Activated CD4-positive, alpha-beta T cell treated with anti-CD3 and anti-CD28 coated beads for 36 hours (primary cell): ENCODE results near the gene PLN. TPM values are rescaled to one million over a fixed set of nuclear protein-coding genes. Genes with fewer than 3 reads are reported as not detected.

Experiments used
- ATAC-seq: fragments of 200-7000 bp; cut with Tn5 transposase; one replicate; pipeline ENCODE4 v1.10.0; 2021; ENCODE audit warnings: mild to moderate bottlenecking, moderate library complexity
- CTCF ChIA-PET: fragments of 350-600 bp; sonication (Branson Sonifier 250); formaldehyde crosslinking; loops from one replicate; lab custom pipeline; 2021; ENCODE audit warnings: antibody characterized with exemption; lab: Charles Lee
- POLR2A ChIA-PET: fragments of 350-600 bp; sonication (Branson Sonifier 250); formaldehyde crosslinking; loops from one replicate; lab custom pipeline; 2021; ENCODE audit warnings: antibody characterized with exemption, inconsistent platforms; lab: Charles Lee
- DNase-seq: peaks from one replicate; pipeline ENCODE4 v3.0.0-alpha.2; 2020
- H3K27ac Mint-ChIP-seq: one replicate; pipeline ENCODE4 v1.8.0; 2021; ENCODE audit warnings: mixed read lengths
- H3K27me3 Mint-ChIP-seq: one replicate; pipeline ENCODE4 v1.8.0; 2021; ENCODE audit warnings: mixed read lengths
- H3K36me3 Mint-ChIP-seq: one replicate; pipeline ENCODE4 v1.8.0; 2021; ENCODE audit warnings: low read depth, mixed read lengths
- H3K4me1 Mint-ChIP-seq: one replicate; pipeline ENCODE4 v1.8.0; 2021; ENCODE audit warnings: mixed read lengths
- H3K4me3 Mint-ChIP-seq: one replicate; pipeline ENCODE4 v1.8.0; 2021; ENCODE audit warnings: mild to moderate bottlenecking, moderate library complexity, mixed read lengths
- H3K9me3 Mint-ChIP-seq: one replicate; pipeline ENCODE4 v1.8.0; 2021; ENCODE audit warnings: low read depth, mixed read lengths
- intact Hi-C, 2 experiments: fragments of 100-400 bp; cut with DNase I in 1 of 2; cut with micrococcal nuclease in 1 of 2; formaldehyde crosslinking; loops; one replicate each; pipeline versions ENCODE4 v1.14.2 to v1.15.1; 2022 to 2024; cut with DNase I, micrococcal nuclease
- total RNA-seq, 2 experiments: library from RNA; stranded (reverse); gene quantifications; one replicate each; pipeline ENCODE4 v1.2.3, GENCODE V29; 2021

Gene PLN
- total RNA-seq, 2 experiments from 2014 or later, result not detected

GRCh38 chr6:118537574-118537973, 10.5 kb upstream of the PLN start:
- intact Hi-C loops, result no loop called here
- H3K9me3 Mint-ChIP-seq, result peaks cover 1% of the 10 kb centered on the region
- CTCF ChIA-PET, result interaction anchor here (1.4 kb wide), 1 partner anchor 14 kb away, joined by 4 read pairs; no protein-coding TSS in a partner anchor

GRCh38 chr6:118542184-118542952, 5.7 kb upstream of the PLN start:
- CTCF ChIA-PET, result interaction anchor here (0.6 to 1.3 kb wide), 4 partner anchors 12 to 351 kb away, joined by 3 to 4 read pairs (median 3); no protein-coding TSS in a partner anchor
- ATAC-seq (no peak), DNase-seq (no peak)
- POLR2A ChIA-PET, result no interaction called here
- peaks cover 13% of the 10 kb centered on the region for H3K36me3 Mint-ChIP-seq
- no peak overlapping the region for H3K27ac Mint-ChIP-seq
- H3K4me1 Mint-ChIP-seq, result peaks cover 33% of the 10 kb centered on the region
- H3K4me3 Mint-ChIP-seq, result no peak overlapping the region
- intact Hi-C loops, result no loop called here
- no peaks in the 10 kb centered on the region for H3K27me3 Mint-ChIP-seq
- no peaks in the 10 kb centered on the region for H3K9me3 Mint-ChIP-seq

More at GRCh38 chr6:118537574-118537973, 10.5 kb upstream of the PLN start:
- peaks cover 19% of the 10 kb centered on the region for H3K36me3 Mint-ChIP-seq
- POLR2A ChIA-PET, result no interaction called here
- H3K27ac Mint-ChIP-seq, result no peak overlapping the region
- H3K27me3 Mint-ChIP-seq, result no peaks in the 10 kb centered on the region
- H3K4me3 Mint-ChIP-seq, result no peak overlapping the region
- peaks cover 25% of the 10 kb centered on the region for H3K4me1 Mint-ChIP-seq
- ATAC-seq (no peak), DNase-seq (no peak)

DNA sequence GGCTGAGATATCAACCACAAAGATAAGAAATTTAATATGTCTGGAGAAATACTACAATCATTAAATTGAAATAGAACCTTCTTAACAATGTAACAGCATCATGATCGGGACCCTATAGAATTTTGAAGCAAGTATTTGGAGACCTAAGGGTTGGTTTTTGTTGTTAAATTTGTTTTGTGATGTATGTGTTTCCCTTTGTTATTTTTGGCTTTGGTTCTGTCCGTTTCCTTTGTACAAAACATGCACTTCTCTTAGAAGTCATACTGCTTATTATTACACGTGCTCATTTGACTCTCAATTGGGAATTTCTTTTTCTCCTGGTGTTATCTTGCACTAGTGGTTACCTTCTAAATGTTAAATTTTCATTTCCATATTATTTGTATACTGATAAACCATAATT, 4.0 kb upstream of the PLN start:
- Mint-ChIP-seq H3K4me3 (no peak overlapping the region), H3K36me3 (peaks cover 13% of the 10 kb centered on the region), H3K27ac (no peak overlapping the region), H3K27me3 (no peaks in the 10 kb centered on the region), H3K4me1 (peaks cover 38% of the 10 kb centered on the region), H3K9me3 (no peaks in the 10 kb centered on the region)
- CTCF ChIA-PET, result interaction anchor here (1.3 kb wide), 1 partner anchor 11 kb away, joined by 3 read pairs; no protein-coding TSS in a partner anchor
- POLR2A ChIA-PET, result no interaction called here
- no peak for ATAC-seq
- intact Hi-C loops, result no loop called here
- no peak for DNase-seq

- H3K27ac Mint-ChIP-seq, result peak overlapping the region; percentile 42
- CTCF ChIA-PET, result interaction anchor here (0.7 to 1.3 kb wide), 4 partner anchors 19 to 571 kb away, joined by 3 to 5 read pairs (median 3); no protein-coding TSS in a partner anchor
- H3K36me3 Mint-ChIP-seq, result peaks cover 13% of the 10 kb centered on the region
- H3K4me1 Mint-ChIP-seq, result peaks cover 44% of the 10 kb centered on the region
- DNase-seq (no peak), ATAC-seq (peak; percentile 58)
- intact Hi-C loops, result no loop called here
- H3K9me3 Mint-ChIP-seq, result no peaks in the 10 kb centered on the region
- H3K4me3 Mint-ChIP-seq, result no peak overlapping the region
- POLR2A ChIA-PET, result no interaction called here
- no peaks in the 10 kb centered on the region for H3K27me3 Mint-ChIP-seq
Measured at GRCh38 chr6:118546164-118546879, 1.8 kb upstream of the PLN start.

DNA sequence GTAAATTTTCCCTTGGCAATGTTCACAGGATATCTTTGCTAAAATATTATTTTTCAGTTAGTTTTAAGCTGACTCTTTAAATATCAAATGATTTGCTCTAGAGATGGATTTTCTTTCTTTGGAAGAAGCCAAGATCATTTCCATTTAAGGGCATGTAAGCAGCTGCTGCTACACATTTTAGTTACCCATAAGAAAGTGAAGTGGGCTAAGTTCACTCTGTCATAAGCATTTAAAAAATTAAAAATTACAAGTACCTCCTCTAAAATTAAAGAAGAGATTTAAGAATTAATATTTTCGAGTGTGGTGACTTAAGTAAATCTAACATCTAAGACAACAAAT, 1.2 kb upstream of the PLN start:
- H3K27ac Mint-ChIP-seq, result no peak overlapping the region
- ATAC-seq (no peak), DNase-seq (no peak)
- no peaks in the 10 kb centered on the region for H3K27me3 Mint-ChIP-seq
- H3K4me3 Mint-ChIP-seq, result no peak overlapping the region
- no peaks in the 10 kb centered on the region for H3K9me3 Mint-ChIP-seq
- ChIA-PET POLR2A (no interaction called here), CTCF (interaction anchor here (1.3 kb wide), 3 partner anchors 13 to 571 kb away, joined by 3 to 5 read pairs (median 3); no protein-coding TSS in a partner anchor)
- H3K4me1 Mint-ChIP-seq, result peaks cover 41% of the 10 kb centered on the region
- peaks cover 12% of the 10 kb centered on the region for H3K36me3 Mint-ChIP-seq
- intact Hi-C loops, result no loop called here

GRCh38 chr6:118548613-118549012, 517 bp downstream of the PLN start:
- no peak for DNase-seq
- POLR2A ChIA-PET, result no interaction called here
- Mint-ChIP-seq H3K9me3 (no peaks in the 10 kb centered on the region), H3K4me1 (peaks cover 39% of the 10 kb centered on the region), H3K27ac (no peak overlapping the region), H3K4me3 (no peak overlapping the region), H3K27me3 (no peaks in the 10 kb centered on the region), H3K36me3 (peaks cover 10% of the 10 kb centered on the region)
- CTCF ChIA-PET, result interaction anchor here (1.0 to 1.4 kb wide), 4 partner anchors 10 to 252 kb away, joined by 3 to 4 read pairs (median 4); no protein-coding TSS in a partner anchor
- ATAC-seq, result no peak
- intact Hi-C loops, result no loop called here

DNA sequence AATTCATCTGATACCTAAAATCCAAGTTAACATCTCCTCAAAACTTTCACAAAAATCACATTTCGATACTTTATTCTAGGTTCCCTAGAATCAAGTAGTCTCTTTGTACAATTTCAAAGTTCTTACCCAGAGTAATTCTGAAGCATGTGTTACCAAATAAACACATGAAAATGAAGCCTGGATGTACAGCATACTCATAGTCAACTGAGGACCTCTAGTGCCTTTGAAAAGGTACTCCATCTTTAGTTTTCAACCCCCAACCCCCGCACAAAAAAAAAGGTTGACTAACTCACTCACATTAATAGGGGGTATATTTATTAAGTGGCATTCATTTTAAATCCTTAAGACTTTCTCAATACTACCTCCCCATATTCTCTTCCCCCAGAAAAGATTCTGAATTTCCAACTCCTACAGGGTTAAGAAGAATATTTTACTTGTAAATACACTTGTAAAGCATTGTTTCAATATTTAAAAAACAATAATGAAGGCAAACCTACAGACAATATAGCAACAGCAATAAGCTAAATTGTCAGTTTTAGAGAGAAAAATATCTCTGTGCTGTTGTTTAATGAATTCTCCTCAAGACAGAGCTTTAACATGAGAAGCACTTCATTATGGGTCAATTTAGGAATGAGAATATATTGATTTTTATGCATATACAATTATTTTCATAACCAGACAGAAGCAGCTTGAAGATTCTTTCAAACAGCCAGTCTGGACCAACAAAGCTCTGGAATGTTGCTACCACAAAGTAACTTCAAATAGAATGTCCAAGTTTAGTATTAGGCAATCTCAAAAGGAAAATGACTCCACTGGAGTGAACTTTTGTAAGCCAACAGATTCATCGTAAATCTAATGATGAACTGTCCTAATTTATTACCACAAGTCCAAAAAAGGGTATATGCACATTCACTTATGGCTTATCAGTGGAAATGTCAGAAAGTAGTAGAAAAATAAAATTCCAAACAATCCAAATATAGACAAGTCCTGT, 3.3 kb downstream of the PLN start:
- peaks cover 24% of the 10 kb centered on the region for H3K4me1 Mint-ChIP-seq
- DNase-seq (no peak), ATAC-seq (peak; percentile 79)
- peaks cover 9% of the 10 kb centered on the region for H3K36me3 Mint-ChIP-seq
- ChIA-PET CTCF (interaction anchor here (0.5 to 1.2 kb wide), 8 partner anchors 9 to 249 kb away, joined by 3 to 5 read pairs (median 4); no protein-coding TSS in a partner anchor), POLR2A (interaction anchor here (0.7 kb wide), 1 partner anchor 251 kb away, joined by 4 read pairs; no protein-coding TSS in a partner anchor)
- no peaks in the 10 kb centered on the region for H3K27me3 Mint-ChIP-seq
- intact Hi-C loops, result loop anchor here (1.0 to 10.0 kb wide), 6 partner anchors 251 to 709 kb away; no protein-coding TSS in a partner anchor
- H3K27ac Mint-ChIP-seq, result peak overlapping the region; percentile 45
- H3K4me3 Mint-ChIP-seq, result no peak overlapping the region
- H3K9me3 Mint-ChIP-seq, result no peaks in the 10 kb centered on the region

GRCh38 chr6:118553132-118553531, 5.0 kb downstream of the PLN start:
- intact Hi-C loops, result loop anchor here (5.0 to 10.0 kb wide), 3 partner anchors 249 to 711 kb away; no protein-coding TSS in a partner anchor
- no peaks in the 10 kb centered on the region for H3K9me3 Mint-ChIP-seq
- H3K27ac Mint-ChIP-seq, result no peak overlapping the region
- H3K4me3 Mint-ChIP-seq, result no peak overlapping the region
- POLR2A ChIA-PET, result no interaction called here
- DNase-seq (no peak), ATAC-seq (no peak)
- peaks cover 19% of the 10 kb centered on the region for H3K4me1 Mint-ChIP-seq
- CTCF ChIA-PET, result interaction anchor here (0.8 to 1.0 kb wide), 2 partner anchors 28 to 267 kb away, joined by 3 to 4 read pairs; no protein-coding TSS in a partner anchor
- H3K27me3 Mint-ChIP-seq, result no peaks in the 10 kb centered on the region
- peaks cover 9% of the 10 kb centered on the region for H3K36me3 Mint-ChIP-seq

DNA sequence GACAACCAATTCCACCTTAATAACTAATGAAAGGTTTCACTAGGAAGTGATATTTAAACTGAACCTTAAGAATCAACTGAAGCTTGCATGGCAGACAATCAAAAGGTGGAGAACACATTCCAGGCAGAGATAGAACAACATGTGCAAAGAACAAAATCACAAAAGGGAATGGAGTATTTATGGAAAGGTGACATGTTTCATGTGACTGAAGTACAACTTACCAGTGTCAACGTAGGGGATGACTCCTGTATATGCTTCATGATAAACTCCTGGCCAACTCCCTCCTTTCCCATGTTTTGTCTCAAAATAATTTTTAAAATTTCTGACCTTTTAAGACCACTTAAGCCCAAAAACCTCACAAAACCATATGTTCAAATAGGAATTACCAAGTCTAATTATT, 6.6 kb downstream of the PLN start:
- intact Hi-C loops, result loop anchor here (5.0 to 10.0 kb wide), 3 partner anchors 248 to 712 kb away; no protein-coding TSS in a partner anchor
- ATAC-seq (no peak), DNase-seq (no peak)
- CTCF ChIA-PET, result interaction anchor here (1.0 to 1.2 kb wide), 2 partner anchors 10 to 12 kb away, joined by 3 to 4 read pairs; no protein-coding TSS in a partner anchor
- Mint-ChIP-seq H3K36me3 (peaks cover 12% of the 10 kb centered on the region), H3K27ac (no peak overlapping the region), H3K4me1 (peaks cover 31% of the 10 kb centered on the region), H3K27me3 (no peaks in the 10 kb centered on the region), H3K4me3 (no peak overlapping the region), H3K9me3 (no peaks in the 10 kb centered on the region)
- POLR2A ChIA-PET, result no interaction called here

DNA sequence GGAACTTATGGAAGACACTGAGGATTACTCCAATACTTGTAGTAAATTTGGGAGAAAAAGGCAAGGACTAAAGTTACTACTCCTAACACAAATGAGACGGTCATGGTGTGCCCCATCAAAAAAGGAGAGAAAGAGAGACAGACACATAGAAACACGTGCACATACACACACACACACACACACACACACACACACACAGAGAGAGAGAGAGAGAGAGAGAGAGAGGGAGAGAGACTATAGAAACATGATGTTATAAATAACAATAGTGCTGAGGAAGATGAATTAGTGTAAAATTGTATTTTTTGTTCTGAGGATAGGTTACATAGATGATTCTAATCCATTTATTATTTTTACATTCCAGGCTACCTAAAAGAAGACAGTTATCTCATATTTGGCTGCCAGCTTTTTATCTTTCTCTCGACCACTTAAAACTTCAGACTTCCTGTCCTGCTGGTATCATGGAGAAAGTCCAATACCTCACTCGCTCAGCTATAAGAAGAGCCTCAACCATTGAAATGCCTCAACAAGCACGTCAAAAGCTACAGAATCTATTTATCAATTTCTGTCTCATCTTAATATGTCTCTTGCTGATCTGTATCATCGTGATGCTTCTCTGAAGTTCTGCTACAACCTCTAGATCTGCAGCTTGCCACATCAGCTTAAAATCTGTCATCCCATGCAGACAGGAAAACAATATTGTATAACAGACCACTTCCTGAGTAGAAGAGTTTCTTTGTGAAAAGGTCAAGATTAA, 10.5 kb downstream of the PLN start:
- H3K4me3 Mint-ChIP-seq, result peak overlapping the region; percentile 25
- POLR2A ChIA-PET, result no interaction called here
- H3K4me1 Mint-ChIP-seq, result peaks cover 32% of the 10 kb centered on the region
- H3K9me3 Mint-ChIP-seq, result no peaks in the 10 kb centered on the region
- DNase-seq (no peak), ATAC-seq (peak; percentile 94)
- peak overlapping the region; percentile 85 for H3K27ac Mint-ChIP-seq
- CTCF ChIA-PET, result interaction anchor here (1.0 to 1.1 kb wide), 3 partner anchors 11 to 75 kb away, joined by 3 to 4 read pairs (median 4); partner anchors contain the start of gene PLN
- no peaks in the 10 kb centered on the region for H3K27me3 Mint-ChIP-seq
- intact Hi-C loops, result loop anchor here in 1 of 2 experiments (10.0 kb wide), 1 partner anchor 584 kb away; no protein-coding TSS in a partner anchor
- H3K36me3 Mint-ChIP-seq, result peaks cover 15% of the 10 kb centered on the region
